Measurements from ENCODE around the gene STPG1. TPM values are rescaled to one million over a fixed set of nuclear protein-coding genes. Genes with fewer than 3 reads are reported as not detected.

STPG1 gene
- total RNA-seq, 1 donor from 2014 or later: 6.2 TPM

DNA sequence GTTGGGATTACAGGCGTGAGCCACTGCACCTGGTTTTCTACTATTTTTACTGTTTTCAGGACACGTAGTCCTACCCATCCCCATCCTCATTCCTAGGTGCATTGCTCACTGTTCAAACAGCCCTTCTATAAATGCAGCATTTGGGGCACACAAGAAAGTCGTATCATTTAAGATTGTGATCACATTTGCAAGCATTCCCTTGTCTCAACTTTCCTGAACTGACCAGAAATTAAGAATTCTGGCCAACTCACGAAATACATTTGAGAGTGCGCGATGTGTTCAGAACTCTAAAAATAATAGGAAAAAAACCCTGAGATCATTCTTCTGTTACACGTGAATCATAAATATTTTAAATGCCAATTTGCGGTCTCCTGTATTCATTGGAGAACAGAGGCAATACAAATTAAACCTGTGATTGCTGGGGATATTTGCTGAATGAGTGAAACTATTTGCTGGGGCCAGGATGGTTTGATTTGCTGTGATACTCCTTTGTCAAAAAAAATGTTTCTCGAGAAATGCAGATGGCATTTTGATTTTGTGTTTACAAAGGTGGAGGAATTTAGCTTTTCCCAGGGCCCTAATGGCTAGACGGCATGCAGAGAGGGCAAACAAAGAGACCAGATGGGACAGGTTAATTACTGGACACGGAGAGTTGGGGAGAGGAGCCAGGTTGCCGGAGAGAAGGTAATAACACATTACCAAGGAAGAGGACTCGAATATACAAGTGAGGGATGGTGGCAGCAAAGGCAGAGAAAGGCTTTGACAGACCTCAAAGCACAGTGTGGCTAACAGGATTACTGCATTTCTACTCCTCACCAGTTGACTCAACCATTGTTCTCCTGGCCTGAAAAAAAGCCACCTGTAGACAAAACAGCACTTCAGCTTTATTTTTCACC lies 38.4 kb downstream of the STPG1 start:
- intact Hi-C loops (cut with micrococcal nuclease): no loop called here

DNA sequence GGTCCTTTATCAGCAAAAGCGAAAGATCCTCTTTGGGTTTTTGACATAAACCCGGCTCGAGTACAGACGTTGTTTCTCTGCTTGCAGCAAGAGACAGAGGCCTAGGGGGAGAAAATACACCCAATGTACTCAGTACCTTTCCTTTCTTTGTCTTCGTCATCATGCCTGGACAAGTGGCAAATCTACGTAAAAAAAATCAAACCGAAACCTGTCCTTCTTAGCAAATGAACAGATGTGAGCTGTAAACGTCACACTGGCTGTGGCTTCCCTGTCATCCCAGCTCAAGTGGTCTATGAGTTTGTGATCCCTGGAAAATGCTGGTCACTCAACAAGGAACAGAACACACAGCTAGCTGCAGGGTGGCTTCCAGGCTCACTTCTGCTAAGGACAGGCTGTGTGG lies 39.9 kb downstream of the STPG1 start:
- intact Hi-C loops (cut with micrococcal nuclease): no loop called here

DNA sequence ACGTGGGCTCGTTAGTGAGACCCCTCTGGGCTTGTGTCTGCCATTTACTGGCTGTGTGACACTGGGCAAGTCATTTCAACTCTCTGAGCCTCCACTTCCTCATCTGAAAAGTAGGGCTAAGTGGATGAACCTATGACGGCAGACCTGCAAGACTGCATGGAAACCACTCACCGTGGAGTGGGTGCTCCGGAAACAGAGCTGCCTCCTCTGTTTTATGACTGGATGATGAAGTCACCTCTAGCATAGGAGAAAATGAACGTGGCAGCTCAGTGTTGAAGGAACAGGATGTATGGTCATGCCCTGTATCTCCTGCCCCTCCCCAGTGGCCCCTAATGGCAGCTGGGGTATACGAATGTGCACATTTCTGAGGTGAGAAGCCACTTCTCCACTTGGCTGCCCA lies 40.5 kb downstream of the STPG1 start:
- intact Hi-C loops (cut with micrococcal nuclease): no loop called here

DNA sequence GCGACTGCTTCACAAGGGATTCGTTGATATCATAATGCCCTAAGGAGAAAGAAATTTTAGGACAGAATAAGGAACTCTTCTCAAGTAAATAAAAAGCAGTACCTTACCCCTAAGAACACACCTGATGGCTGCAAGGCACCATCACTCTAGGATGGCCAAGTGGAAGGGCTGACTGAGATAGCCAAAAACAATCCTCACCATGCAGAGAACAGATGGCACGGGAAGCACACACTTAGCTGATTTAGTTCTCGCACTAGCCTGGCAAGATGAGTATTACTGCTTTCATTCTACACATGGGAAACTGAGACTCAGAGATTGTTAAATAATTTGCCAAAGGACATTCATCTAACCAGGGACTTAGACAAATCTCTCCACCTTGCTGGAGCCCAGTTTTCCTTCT lies 43.8 kb downstream of the STPG1 start:
- intact Hi-C loops (cut with micrococcal nuclease): no loop called here

DNA sequence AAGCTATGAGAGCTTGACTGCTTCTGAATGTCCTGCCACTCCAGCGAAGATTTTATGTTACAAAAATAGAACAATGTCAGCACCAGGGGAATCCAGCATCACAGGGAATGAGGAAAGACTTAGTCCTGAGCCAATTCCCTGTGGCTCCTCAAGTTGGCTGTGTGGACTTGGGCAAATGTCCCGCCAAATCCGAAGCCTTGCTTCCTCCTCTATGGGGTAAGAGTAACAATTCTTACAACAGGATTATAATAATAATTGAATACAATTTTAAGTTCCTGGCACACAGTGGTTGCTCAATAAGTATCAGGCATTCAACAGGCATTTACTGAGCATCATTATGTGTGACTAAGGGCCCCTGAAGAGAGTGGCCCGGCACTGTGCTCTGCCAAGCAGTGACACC lies 44.4 kb downstream of the STPG1 start:
- intact Hi-C loops (cut with micrococcal nuclease): no loop called here

DNA sequence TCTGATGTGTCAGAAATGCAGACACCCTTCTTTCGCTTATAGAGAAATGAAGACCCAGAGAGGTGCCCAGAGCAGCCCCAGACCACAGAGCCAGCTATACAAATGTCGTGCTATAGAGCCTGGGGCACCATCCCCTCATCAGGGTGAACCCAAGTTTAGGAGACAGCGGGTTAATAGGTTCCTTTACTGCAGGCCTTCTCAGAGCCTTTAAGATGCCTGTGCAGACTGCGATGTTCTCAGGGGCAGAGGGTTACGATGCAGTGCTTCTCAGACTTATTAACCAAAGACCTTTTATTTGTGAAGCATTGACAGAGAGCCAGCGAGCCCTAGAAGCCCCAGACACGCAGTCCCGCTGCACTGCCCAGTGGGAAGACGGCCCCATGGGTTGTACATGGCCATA lies 46.9 kb downstream of the STPG1 start:
- intact Hi-C loops (cut with micrococcal nuclease): no loop called here

DNA sequence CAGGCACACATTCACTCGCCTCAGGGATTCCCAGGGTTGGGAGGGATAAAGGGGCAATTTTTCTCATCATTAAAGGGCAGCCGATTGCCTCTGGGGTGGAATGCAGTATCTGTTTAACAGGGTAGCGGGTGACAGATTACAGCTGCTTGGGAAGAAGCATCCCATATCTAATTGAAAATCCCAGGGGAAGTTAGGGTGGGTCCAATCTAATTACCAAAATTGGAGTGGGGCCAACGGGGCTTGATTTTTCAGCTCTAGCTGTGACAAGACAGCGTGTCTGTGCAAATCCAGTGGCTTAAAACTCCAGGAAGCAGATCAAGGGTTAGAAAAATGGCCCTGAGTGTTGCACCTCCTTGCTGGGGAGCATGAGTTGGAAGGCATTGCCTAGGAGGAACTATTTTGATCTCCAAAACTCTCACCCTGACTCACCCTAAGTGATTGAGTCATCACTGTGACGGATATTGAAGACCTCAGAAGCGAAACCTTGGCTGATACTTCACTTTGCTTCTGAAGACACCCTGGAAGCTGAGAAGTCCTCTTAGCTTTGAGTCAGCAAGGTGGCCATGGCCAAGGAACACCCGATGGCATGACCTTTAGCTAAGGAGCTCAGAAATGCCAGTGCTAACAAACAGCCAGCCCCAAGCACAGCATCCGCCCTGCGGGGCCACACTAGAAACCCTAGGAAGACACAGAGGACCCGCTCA lies 48.5 kb downstream of the STPG1 start:
- intact Hi-C loops (cut with micrococcal nuclease): loop anchor here (1.0 to 2.0 kb wide), 3 partner anchors 14 to 42 kb away; no protein-coding TSS in a partner anchor

DNA sequence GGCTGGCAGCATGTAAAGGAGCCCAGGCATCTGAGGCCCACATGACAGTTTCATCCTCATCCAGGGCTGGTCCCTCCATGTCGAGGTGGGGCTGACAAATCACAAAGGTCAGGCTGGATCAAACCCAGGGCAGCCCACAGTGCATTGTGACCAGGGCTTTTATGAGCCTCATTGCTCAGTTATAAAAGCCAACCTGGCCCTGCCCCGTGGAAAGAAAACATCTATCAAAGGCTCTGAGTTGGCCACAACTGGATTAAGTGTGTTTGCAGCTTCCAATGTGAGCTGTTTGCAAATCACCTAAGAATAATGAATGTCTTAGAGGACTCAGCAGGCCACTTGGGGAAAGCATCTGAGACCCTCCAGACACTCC lies 49.0 kb downstream of the STPG1 start:
- intact Hi-C loops (cut with micrococcal nuclease): loop anchor here (2.0 kb wide), 1 partner anchor 42 kb away; no protein-coding TSS in a partner anchor

DNA sequence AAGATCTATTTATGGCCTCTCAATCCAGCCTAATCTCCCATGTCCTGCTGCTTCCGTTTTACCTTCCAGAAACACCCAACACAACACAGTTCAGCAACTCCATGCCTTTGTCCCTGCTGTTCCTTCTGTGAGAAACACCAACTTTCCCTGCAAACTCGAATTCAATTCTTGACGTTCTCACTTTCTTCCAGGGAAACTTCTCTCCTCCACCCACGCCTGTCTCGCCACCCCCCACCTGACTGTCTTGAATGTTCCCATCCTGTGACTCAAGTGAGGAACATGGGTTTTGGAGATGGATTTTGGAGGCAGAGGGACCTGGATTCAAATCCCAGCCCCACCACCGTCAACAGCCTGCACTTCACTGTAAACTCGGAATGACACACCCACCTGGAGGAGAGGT lies 49.6 kb downstream of the STPG1 start:
- intact Hi-C loops (cut with micrococcal nuclease): loop anchor here (2.0 kb wide), 1 partner anchor 41 kb away; no protein-coding TSS in a partner anchor

DNA sequence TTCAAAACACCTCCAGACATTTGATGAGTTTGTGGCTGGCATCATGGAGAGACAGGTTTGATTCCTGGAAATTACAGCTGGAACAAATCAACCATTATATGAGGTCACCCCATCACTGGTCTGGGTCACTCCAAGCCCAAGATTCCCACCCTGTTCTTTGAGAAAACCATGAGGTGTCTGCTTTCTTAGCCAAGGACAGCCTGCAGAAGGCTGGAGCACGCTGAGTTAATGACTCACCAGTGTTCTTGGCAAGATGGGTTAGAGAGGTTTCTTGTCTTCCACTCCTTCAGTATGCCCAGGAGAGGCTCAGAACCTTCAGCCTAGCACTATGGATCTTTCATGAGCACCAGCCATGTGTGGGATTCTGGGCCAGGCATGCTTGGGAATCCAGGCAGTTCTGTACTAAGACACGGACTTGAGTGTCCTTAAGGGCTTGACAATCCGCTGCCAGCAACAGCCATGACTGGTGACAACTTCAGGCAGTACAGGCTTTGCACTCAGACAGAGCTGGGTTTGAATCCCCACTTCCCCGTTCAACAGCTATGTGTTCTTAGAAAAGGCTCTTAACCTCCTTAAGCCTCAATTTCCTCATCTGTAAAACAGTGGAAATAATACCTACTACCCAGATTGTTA lies 50.5 kb downstream of the STPG1 start:
- intact Hi-C loops (cut with micrococcal nuclease): no loop called here

DNA sequence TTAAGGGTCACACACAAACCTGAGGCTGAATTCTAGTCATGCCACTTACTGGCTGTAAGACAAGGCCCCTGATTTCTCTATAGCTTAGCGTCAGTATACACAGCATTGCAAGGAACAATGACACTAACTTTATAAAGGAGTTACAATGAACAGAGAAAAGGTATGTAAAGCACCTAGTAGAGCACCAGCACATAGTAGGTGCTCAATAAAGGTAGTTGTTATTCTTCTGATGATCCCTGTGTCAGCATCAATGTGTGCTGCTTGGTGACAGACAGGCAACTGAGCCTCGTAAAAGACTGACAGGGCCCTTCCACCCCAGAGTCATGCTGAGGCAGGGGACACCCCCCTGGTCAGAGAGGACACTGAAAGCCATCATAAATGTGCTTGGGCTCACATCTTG lies 51.2 kb downstream of the STPG1 start:
- intact Hi-C loops (cut with micrococcal nuclease): no loop called here

DNA sequence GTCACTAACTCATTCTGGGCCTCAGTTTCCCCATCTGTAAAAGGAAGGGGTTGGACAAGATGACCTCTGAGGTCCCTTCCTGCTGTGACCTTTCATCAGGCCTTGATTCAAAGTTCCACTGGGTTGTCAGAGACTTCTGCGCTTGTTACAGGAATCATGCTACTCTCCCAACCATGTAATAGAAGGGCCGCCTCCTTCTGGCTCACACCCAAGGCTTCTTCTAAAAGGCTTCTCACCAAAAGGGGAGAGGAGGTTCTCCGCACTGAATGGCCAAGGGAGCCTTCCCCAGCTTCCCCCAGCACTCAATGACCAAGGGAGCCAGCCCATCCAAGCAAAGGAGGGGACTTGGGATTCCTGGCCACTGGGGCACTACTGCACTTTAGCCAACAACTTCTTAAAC lies 51.8 kb downstream of the STPG1 start:
- intact Hi-C loops (cut with micrococcal nuclease): no loop called here

DNA sequence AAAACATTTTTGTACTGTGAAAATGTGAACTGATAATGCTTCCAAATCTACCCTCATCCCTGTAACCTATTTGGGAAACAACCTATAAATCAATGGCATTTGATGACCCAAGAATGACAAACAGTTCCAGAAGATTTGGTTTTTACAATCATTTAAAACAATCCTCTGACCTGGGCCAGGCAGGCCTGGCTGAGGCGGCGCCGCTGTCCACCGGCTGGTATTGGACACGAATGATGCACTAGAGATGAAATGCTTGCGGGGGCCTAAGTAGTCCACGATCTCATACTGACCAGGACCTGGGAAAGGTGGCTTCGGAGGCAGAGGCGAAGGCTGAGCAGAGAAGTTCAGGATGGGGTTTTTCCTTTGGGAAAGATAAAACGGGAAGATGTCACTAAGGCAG lies 52.9 kb downstream of the STPG1 start:
- intact Hi-C loops (cut with micrococcal nuclease): no loop called here

DNA sequence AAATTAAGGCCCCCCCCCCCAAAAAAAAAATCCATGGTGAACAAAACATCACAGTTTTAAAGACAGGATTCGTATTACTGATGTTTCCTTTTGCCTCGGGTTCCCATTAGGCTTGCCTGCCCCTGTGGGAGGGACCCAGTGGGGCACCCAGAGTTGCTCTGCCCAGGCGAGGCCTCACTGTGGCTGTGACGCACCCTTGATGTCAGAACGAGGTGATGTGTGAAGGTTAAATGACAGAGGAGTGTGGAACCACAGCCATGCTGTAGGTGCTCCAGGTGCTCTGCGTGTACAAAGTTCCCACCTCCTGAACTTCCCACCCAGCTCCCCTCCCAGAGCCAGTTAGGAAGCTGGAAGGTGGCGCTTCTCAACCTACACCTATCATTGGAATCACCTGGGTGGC lies 56.5 kb downstream of the STPG1 start:
- intact Hi-C loops (cut with micrococcal nuclease): no loop called here

DNA sequence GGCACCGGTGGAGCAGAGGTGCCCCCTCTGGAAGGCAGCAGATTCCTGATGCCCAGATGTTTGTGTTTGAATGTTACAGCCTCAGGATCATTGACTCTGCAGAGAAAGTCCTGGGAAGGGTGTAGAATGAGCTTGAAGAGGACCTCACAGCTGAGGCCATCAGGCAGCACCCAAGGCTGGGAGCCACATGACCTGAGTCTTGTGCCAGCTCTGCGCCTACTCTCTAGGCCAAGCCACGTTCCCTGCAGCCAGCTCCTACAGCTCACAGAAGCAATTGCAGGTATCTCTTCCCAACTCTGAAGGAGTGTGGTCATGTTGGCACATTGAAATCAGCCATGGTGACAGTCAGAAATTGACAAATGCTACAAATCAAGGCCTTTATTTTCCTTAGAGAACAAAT lies 58.1 kb downstream of the STPG1 start:
- intact Hi-C loops (cut with micrococcal nuclease): no loop called here

DNA sequence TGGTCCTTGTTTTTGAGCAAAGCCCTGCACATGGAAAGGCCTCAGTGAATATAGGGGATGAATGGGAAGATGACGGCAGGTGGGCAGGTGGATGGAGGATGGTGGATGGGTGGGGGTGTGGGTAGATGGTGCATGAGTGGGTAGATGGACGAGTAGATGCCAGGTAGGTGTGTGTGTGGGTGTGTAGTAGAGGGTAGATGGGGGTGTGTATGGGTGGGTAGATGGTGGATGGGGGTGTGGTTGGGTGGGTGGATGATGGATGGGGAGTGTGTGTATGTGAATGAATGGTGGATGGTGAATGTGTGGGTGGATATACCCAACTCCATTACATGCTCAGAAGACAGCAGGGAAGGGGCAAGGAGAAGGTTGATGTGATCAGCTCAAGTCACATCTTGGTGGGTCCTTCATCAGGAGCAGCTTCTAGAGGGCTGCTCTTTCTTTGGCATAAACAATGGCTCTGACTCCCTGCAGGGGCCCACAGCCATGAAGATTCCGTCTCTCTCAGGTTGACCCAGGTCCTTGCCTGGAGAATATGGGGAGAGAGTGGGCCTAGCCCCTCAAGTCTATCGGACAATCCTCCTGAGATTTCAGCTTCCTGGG lies 60.2 kb downstream of the STPG1 start:
- intact Hi-C loops (cut with micrococcal nuclease): no loop called here

DNA sequence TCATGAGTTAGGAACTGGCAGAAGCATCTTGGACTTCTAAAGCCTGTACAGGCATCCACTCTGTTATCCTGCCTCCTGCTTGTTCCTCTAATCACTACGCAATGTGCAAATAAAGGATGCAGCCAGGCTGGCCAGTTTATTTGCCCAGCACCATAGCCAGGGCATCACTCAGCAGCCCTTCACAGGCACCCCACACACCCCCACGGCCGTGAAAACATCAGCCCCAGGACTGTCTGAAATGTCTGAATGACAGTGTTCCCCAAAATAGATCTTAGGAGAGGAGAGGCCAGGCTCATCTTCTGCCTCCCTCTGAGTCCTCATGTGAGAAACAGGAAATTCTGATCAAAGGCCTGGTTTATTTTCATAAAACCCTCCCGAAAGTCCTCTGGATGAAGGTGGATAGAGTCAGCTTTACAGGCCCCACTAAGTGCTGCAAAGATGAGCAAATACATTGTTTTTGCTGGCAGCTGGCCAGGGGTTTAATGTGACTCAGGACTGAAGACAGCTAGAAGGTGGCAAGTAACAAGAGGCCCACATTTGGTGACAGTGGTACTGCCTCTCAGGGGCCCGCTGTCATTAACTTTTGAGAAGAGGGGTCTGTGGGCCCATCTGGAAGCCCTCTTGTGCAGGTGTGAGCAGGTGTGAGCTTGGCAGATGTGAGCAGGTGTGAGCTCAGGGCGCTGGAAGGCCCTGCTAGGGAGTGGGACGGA lies 61.5 kb downstream of the STPG1 start:
- intact Hi-C loops (cut with micrococcal nuclease): loop anchor here (1.0 to 2.0 kb wide), 3 partner anchors 13 to 32 kb away; no protein-coding TSS in a partner anchor

DNA sequence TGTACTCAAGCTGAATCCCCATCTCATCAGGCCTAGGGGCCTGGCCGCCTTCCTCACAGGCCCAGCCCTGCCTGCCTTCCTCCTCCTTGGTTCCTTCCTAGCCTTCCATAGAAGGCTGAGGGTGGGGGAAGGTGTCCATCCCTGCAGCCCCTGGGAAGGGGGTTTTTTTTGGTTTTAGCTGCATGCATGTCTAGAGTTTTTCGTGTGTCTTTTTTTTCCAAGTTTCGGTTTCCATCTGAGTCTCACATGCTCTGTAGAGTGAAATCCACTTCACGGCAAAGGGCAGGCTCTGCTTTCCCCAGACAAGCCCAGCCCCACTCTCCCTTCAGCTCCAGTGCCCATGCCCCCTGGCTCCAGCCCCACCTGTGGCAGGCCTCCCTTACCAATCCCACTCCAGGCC lies 62.3 kb downstream of the STPG1 start:
- intact Hi-C loops (cut with micrococcal nuclease): loop anchor here (1.0 to 2.0 kb wide), 3 partner anchors 14 to 33 kb away; no protein-coding TSS in a partner anchor

DNA sequence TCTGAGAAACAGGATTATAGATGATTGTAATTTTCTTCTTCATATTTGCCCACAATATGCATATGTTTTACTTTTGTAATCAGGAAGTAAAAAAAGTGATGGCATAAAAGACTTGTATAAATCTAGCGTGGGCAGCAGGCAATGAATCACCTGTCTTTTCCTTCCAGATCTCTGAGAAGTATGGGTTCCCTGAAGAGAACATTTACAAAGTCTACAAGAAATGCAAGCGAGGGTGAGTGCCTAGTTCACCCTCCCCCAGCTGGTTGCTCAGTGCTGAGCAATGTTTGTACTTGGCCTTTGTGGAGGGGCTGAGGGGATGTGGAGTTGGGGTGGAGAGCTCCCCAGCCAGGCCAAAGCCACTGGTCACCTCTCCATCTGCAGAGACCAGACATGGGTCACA lies 63.7 kb downstream of the STPG1 start:
- intact Hi-C loops (cut with micrococcal nuclease): loop anchor here (2.0 kb wide), 1 partner anchor 27 kb away; no protein-coding TSS in a partner anchor

DNA sequence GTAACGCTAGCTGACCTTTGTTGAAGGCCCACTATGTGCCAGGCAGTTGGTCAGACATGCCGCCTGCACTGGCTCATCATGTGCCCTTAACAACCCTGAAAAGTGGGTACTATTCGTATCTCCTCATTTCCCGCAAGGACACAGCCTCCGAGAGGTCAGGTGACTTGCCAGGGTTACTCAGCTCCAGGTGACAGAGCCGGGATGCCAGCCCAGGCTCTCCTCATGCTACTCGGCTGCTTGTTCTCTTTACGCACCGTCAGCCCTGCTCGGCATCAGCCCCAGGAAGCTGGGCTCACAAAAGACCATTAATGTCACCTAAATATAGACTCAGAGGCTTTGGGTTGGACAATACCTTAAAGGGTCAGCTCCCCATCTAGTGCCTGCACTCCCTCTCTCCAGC lies 65.4 kb downstream of the STPG1 start:
- intact Hi-C loops (cut with micrococcal nuclease): no loop called here
